Psoas muscle (tissue), 8 donors: ENCODE results near the gene AJAP1. TPM values are rescaled to one million over a fixed set of nuclear protein-coding genes. Genes with fewer than 3 reads are reported as not detected.
A peak's percentile ranks its signal among the peaks of the same experiment; 100 is the strongest.

ENCODE experiments used
- ATAC-seq, 4 donors: fragments of 200-7000 bp; cut with Tn5 transposase; one replicate each; pipeline ENCODE4 v1.9.1; 2020; ENCODE audit warnings: moderate library complexity in 3 of 4, mild to moderate bottlenecking in 2 of 4
- DNase-seq, 2 donors: peaks; one replicate each; pipeline ENCODE4 v3.0.0-alpha.2; 2020
- H3K27ac ChIP-seq: fragments of 200-600 bp; one replicate; pipeline ENCODE4 v1.8.0; 2022
- H3K27me3 ChIP-seq, 3 donors: fragments of 200-600 bp in 1 of 3; one replicate each; pipeline versions ENCODE4 v1.6.1 to v1.8.0; 2013 to 2022; ENCODE audit warnings: low read length in 2 of 3, mild to moderate bottlenecking in 2 of 3, moderate library complexity in 1 of 3; ENCODE audit not compliant: insufficient read depth in 3 of 3
- H3K36me3 ChIP-seq, 2 donors: fragments of 200-600 bp in 1 of 2; one replicate each; pipeline versions ENCODE4 v1.6.1 to v1.8.0; 2013 to 2022; ENCODE audit warnings: low read depth in 1 of 2, mild to moderate bottlenecking in 1 of 2, moderate library complexity in 1 of 2; ENCODE audit not compliant: insufficient read depth in 1 of 2
- H3K4me1 ChIP-seq: fragments of 200-600 bp; one replicate; pipeline ENCODE4 v1.8.0; 2022
- H3K4me3 ChIP-seq: fragments of 200-600 bp; one replicate; pipeline ENCODE4 v1.8.0; 2022; ENCODE audit warnings: mild to moderate bottlenecking
- H3K9me3 ChIP-seq: fragments of 200-600 bp; one replicate; pipeline ENCODE4 v1.8.0; 2022
- CTCF ChIP-seq: fragments of 200-600 bp; IDR thresholded peaks from one replicate; pipeline ENCODE4 v1.8.0; 2022; ENCODE audit warnings: antibody characterized with exemption
- WGBS, 3 donors: extraction: QIAGEN DNeasy Blood & Tissue Kit; methylation state at CpG; one replicate each; pipeline versions ENCODE4 v1.1.6 to v1.1.7; 2013; 5-methylcytosine and 5-hydroxymethylcytosine counted together
- intact Hi-C, 2 donors: fragments of 100-400 bp; cut with DNase I; formaldehyde crosslinking; loops; one replicate each; pipeline versions ENCODE4 v1.11.0 to v1.14.2; 2022
- polyA plus RNA-seq, 3 donors: library from polyadenylated mRNA; stranded (reverse); fragments of 200-250 nt; gene quantifications; one replicate each; pipeline ENCODE4 v1.2.3, GENCODE V29; 2013
- total RNA-seq, 4 donors: library from RNA; stranded (reverse); fragmentation: NEBNext Ultra II Directional in 2 of 4; extraction: Animal tissue kit (Norgen Biotek cat#: 25700) in 2 of 4; gene quantifications; one replicate each; pipeline versions ENCODE4 v1.2.1 to v1.2.4, GENCODE V29; 2021 to 2023
- donor health status: healthy with polysubstance abuse.
- donor health status: DM: no; HTN: no; CAD: no; lungs with moderate emphysema.
- donor health status: Bipolar disorder and iron deficiency.
- donor health status: healthy.
- donor health status: DM: yes; HTN: yes; CAD: no.
- donor health status: DM: no; HTN: no; CAD: no.
- donor health status: DM: no; HTN: no; CAD: no.
- donor health status: DM: yes; HTN: yes; CAD: no.

Gene AJAP1
- total and polyA plus RNA-seq, 7 donors, result under 0.01 to 1.4 (median 0.07) TPM

GRCh38 chr1:4700801-4701200, 46.4 kb downstream of the AJAP1 start:
- Histone ChIP-seq H3K4me1 (no peaks in the 10 kb centered on the region), H3K27me3 (peaks cover 0 to 3% (median 2%) of the 10 kb centered on the region in 3 donors), H3K36me3 (no peaks in the 10 kb centered on the region), H3K4me3 (no peak overlapping the region), H3K9me3 (no peaks in the 10 kb centered on the region), H3K27ac (no peak overlapping the region)
- no peak for ATAC-seq
- WGBS, 3 donors, result 52 to 60% (median 52%) methylated on average over 13 of the region's 13 CpGs
- no peak for TF ChIP-seq CTCF
- DNase-seq, result no peak
- intact Hi-C loops, result no loop called here

GRCh38 chr1:4701276-4701675, 46.9 kb downstream of the AJAP1 start:
- no peak overlapping the region for H3K27ac ChIP-seq
- H3K4me3 ChIP-seq, result no peak overlapping the region
- H3K36me3 ChIP-seq, result no peaks in the 10 kb centered on the region
- no peak for DNase-seq
- WGBS, 3 donors, result 60 to 64% (median 63%) methylated on average over 9 of the region's 9 CpGs
- peaks cover 0 to 3% (median 2%) of the 10 kb centered on the region in 3 donors for H3K27me3 ChIP-seq
- no peaks in the 10 kb centered on the region for H3K4me1 ChIP-seq
- H3K9me3 ChIP-seq, result no peaks in the 10 kb centered on the region
- no peak for TF ChIP-seq CTCF
- ATAC-seq, result no peak
- intact Hi-C loops, result no loop called here

GRCh38 chr1:4702464-4702863, 48.1 kb downstream of the AJAP1 start:
- no peak for DNase-seq

GRCh38 chr1:4702932-4703331, 48.5 kb downstream of the AJAP1 start:
- H3K27ac ChIP-seq, result no peak overlapping the region

More at GRCh38 chr1:4702464-4702863, 48.1 kb downstream of the AJAP1 start:
- no peak for TF ChIP-seq CTCF
- Histone ChIP-seq H3K4me1 (no peaks in the 10 kb centered on the region), H3K27me3 (peaks cover 0 to 3% (median 2%) of the 10 kb centered on the region in 3 donors), H3K9me3 (no peaks in the 10 kb centered on the region), H3K36me3 (no peaks in the 10 kb centered on the region), H3K4me3 (no peak overlapping the region), H3K27ac (no peak overlapping the region)
- no peak for ATAC-seq
- 90 to 93% (median 91%) methylated on average over 12 of the region's 12 CpGs for WGBS, 3 donors
- intact Hi-C loops, result no loop called here

More at GRCh38 chr1:4702932-4703331, 48.5 kb downstream of the AJAP1 start:
- DNase-seq (peak in 1 of 2 donors; percentile 75), ATAC-seq (peak in 1 of 4 donors; percentile 47)
- no peak for TF ChIP-seq CTCF
- Histone ChIP-seq H3K4me3 (no peak overlapping the region), H3K4me1 (no peaks in the 10 kb centered on the region), H3K9me3 (no peaks in the 10 kb centered on the region), H3K36me3 (no peaks in the 10 kb centered on the region), H3K27me3 (peaks cover 0 to 2% (median 0%) of the 10 kb centered on the region in 3 donors)
- intact Hi-C loops, result no loop called here
- 75 to 80% (median 77%) methylated on average over 16 of the region's 16 CpGs for WGBS, 3 donors
